Measurements from ENCODE around the gene HUNK.

Gene HUNK

GRCh38 chr21:31924548-31924947 lies 51.7 kb downstream of the HUNK start:
- H4K12ac ChIP-seq (ENCODE audit: low read depth, low read length), result no peak overlapping the region
- H2AK5ac ChIP-seq (ENCODE audit: low read length), result no peak overlapping the region
- peak in 1 of 2 donors; percentile 46 for DNase-seq
- no peak overlapping the region for H3K18ac ChIP-seq (ENCODE audit: low read length)
- no peak overlapping the region for H2BK120ac ChIP-seq (ENCODE audit: insufficient read depth, low read length, poor library complexity)
- H3K79me2 ChIP-seq (ENCODE audit: control insufficient read depth, insufficient read depth, low read length, poor library complexity), result no peaks in the 10 kb centered on the region
- WGBS (ENCODE audit: extremely low coverage, insufficient coverage, insufficient read length), result no CpG with 5 or more reads among the region's 13 CpGs
- no peak overlapping the region for H2BK5ac ChIP-seq (ENCODE audit: low read depth, low read length, poor library complexity)
- no peak overlapping the region for H3K4me2 ChIP-seq (ENCODE audit: low read length)
- no peak overlapping the region for H3K4me3 ChIP-seq (ENCODE audit: low read depth, low read length)
- peaks cover 1 to 3% of the 10 kb centered on the region in 2 experiments for H3K4me1 ChIP-seq (ENCODE audit: control insufficient read depth in 1 of 2, insufficient read depth in 2 of 2, low read length in 2 of 2)
- no peak overlapping the region for H4K8ac ChIP-seq (ENCODE audit: low read depth, low read length)
- H2AFZ ChIP-seq (ENCODE audit: insufficient read depth, low read length, poor library complexity), result no peak overlapping the region
- H2BK12ac ChIP-seq (ENCODE audit: low read length), result no peak overlapping the region
- no peaks in the 10 kb centered on the region for H3K27me3 ChIP-seq (ENCODE audit: insufficient read depth, low read length)
- H3K36me3 ChIP-seq (ENCODE audit: control insufficient read depth in 1 of 2, insufficient read depth in 2 of 2, low read length in 2 of 2), result no peaks in the 10 kb centered on the region
- H3K9ac ChIP-seq (ENCODE audit: low read length), result no peak overlapping the region
- H3K9me3 ChIP-seq (ENCODE audit: insufficient read depth, low read depth, low read length), result peaks cover 2% of the 10 kb centered on the region
- H3K23ac ChIP-seq (ENCODE audit: low read length), result no peak overlapping the region
- H3K79me1 ChIP-seq (ENCODE audit: low read length), result no peaks in the 10 kb centered on the region
- H3K27ac ChIP-seq (ENCODE audit: low read depth, low read length), result no peak overlapping the region
- no peak overlapping the region for H3K14ac ChIP-seq (ENCODE audit: low read length)
- H3K4ac ChIP-seq (ENCODE audit: low read depth, low read length), result no peak overlapping the region
- H4K91ac ChIP-seq (ENCODE audit: low read depth, low read length), result no peak overlapping the region

DNA sequence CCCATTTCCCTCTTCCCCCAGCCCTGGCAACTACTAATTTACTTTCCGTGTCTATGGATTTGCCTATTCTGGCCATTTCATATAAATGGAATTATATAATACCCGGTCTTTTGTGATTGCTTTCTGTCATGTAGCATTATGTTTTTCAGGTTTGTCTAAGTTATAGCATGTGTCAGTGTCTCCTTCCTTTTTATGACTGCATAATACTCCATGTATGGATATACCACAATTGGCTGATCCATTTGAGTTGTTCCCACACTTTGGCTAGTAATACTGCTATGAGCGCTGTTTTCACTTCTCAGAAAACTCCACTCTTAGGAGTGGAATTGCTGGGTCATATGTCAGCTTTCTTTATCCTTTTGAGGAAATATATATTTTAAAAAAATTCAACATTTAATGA lies 53.7 kb downstream of the HUNK start:
- H4K12ac ChIP-seq (ENCODE audit: low read depth, low read length), result no peak overlapping the region
- H3K36me3 ChIP-seq (ENCODE audit: control insufficient read depth in 1 of 2, insufficient read depth in 2 of 2, low read length in 2 of 2), result no peaks in the 10 kb centered on the region
- H4K8ac ChIP-seq (ENCODE audit: low read depth, low read length), result no peak overlapping the region
- H3K4me1 ChIP-seq (ENCODE audit: control insufficient read depth in 1 of 2, insufficient read depth in 2 of 2, low read length in 2 of 2), result peaks cover 15 to 16% of the 10 kb centered on the region in 2 experiments
- peaks cover 7% of the 10 kb centered on the region for H3K79me1 ChIP-seq (ENCODE audit: low read length)
- no peak overlapping the region for H2AFZ ChIP-seq (ENCODE audit: insufficient read depth, low read length, poor library complexity)
- no peak overlapping the region for H3K9ac ChIP-seq (ENCODE audit: low read length)
- no peak overlapping the region for H4K91ac ChIP-seq (ENCODE audit: low read depth, low read length)
- H3K9me3 ChIP-seq (ENCODE audit: insufficient read depth, low read depth, low read length), result peaks cover 2% of the 10 kb centered on the region
- no peak overlapping the region for H3K4me2 ChIP-seq (ENCODE audit: low read length)
- H3K18ac ChIP-seq (ENCODE audit: low read length), result no peak overlapping the region
- no peak overlapping the region for H3K4me3 ChIP-seq (ENCODE audit: low read depth, low read length)
- no peaks in the 10 kb centered on the region for H3K27me3 ChIP-seq (ENCODE audit: insufficient read depth, low read length)
- no peak overlapping the region for H2AK5ac ChIP-seq (ENCODE audit: low read length)
- H2BK5ac ChIP-seq (ENCODE audit: low read depth, low read length, poor library complexity), result no peak overlapping the region
- no CpG with 5 or more reads among the region's 3 CpGs for WGBS (ENCODE audit: extremely low coverage, insufficient coverage, insufficient read length)
- H2BK12ac ChIP-seq (ENCODE audit: low read length), result no peak overlapping the region
- H3K79me2 ChIP-seq (ENCODE audit: control insufficient read depth, insufficient read depth, low read length, poor library complexity), result no peaks in the 10 kb centered on the region
- no peak overlapping the region for H3K4ac ChIP-seq (ENCODE audit: low read depth, low read length)
- no peak overlapping the region for H3K14ac ChIP-seq (ENCODE audit: low read length)
- no peak overlapping the region for H3K27ac ChIP-seq (ENCODE audit: low read depth, low read length)
- no peak for DNase-seq
- H3K23ac ChIP-seq (ENCODE audit: low read length), result no peak overlapping the region
- no peak overlapping the region for H2BK120ac ChIP-seq (ENCODE audit: insufficient read depth, low read length, poor library complexity)

DNA sequence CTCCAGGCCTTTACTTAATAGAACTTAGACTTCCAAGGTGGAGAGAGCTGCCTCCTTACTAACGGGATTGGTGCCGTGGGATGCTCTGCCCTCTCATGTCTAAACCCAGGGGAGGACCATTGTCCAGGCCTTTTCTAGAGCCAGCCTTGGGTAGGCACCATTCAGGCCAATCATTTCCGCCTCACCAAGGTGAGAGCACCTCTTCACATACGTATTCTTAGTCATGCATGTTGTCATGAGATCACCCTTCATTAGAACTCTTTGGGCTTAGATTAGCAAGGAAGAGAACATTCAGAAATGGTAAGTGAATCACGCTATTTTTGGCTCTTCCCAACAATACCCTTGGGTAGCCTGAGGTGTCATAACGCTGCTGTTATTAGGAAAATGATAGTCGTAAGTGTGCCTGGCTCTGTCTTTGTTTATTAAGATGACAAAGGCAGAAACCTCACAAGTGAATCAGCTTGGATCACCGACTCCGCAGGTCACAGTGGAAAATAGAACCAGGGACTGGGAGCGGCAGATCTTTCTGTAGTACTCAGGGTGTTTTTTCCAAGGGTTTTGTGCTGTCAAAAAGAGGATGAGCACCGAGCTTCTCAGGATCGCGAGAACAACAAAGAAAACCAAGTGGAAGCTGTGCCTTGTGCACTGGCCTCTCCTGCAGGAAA lies 55.0 kb downstream of the HUNK start:
- Histone ChIP-seq H3K27me3 (ENCODE audit: insufficient read depth, low read length) (no peaks in the 10 kb centered on the region), H3K4me2 (ENCODE audit: low read length) (no peak overlapping the region)

DNA sequence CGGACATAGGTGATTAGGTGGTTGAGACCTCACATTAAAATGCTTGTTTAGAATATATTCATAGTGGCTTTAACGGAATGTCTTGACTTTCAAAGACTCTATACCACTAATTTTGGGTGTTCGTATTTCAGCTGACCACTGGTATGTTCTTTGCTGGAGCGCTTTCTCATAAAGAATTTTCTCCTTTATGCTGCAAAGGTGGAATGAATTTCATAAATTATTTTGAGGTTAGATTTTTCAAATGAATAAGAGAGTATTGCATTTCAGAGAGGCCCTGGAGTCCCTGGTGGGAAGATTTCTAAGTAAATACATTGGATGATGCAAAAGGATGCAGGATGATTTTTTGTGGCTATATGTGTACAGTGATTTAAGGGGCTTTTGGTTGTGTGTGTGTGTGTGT lies 55.8 kb downstream of the HUNK start:
- Histone ChIP-seq H3K27ac (ENCODE audit: low read depth, low read length) (no peak overlapping the region), H4K8ac (ENCODE audit: low read depth, low read length) (no peak overlapping the region), H3K18ac (ENCODE audit: low read length) (no peak overlapping the region), H2BK12ac (ENCODE audit: low read length) (no peak overlapping the region), H3K36me3 (ENCODE audit: control insufficient read depth in 1 of 2, insufficient read depth in 2 of 2, low read length in 2 of 2) (no peaks in the 10 kb centered on the region), H3K4me3 (ENCODE audit: low read depth, low read length) (no peak overlapping the region), H3K4ac (ENCODE audit: low read depth, low read length) (no peak overlapping the region), H3K4me1 (ENCODE audit: control insufficient read depth in 1 of 2, insufficient read depth in 2 of 2, low read length in 2 of 2) (peaks cover 30 to 31% of the 10 kb centered on the region in 2 experiments), H3K79me2 (ENCODE audit: control insufficient read depth, insufficient read depth, low read length, poor library complexity) (no peaks in the 10 kb centered on the region), H2AK5ac (ENCODE audit: low read length) (no peak overlapping the region), H3K9me3 (ENCODE audit: insufficient read depth, low read depth, low read length) (peaks cover 2% of the 10 kb centered on the region), H3K4me2 (ENCODE audit: low read length) (no peak overlapping the region), H4K12ac (ENCODE audit: low read depth, low read length) (no peak overlapping the region), H2BK120ac (ENCODE audit: insufficient read depth, low read length, poor library complexity) (no peak overlapping the region), H2BK5ac (ENCODE audit: low read depth, low read length, poor library complexity) (no peak overlapping the region), H2AFZ (ENCODE audit: insufficient read depth, low read length, poor library complexity) (no peak overlapping the region), H3K9ac (ENCODE audit: low read length) (no peak overlapping the region), H3K23ac (ENCODE audit: low read length) (no peak overlapping the region), H4K91ac (ENCODE audit: low read depth, low read length) (no peak overlapping the region), H3K14ac (ENCODE audit: low read length) (no peak overlapping the region), H3K79me1 (ENCODE audit: low read length) (peaks cover 7% of the 10 kb centered on the region), H3K27me3 (ENCODE audit: insufficient read depth, low read length) (no peaks in the 10 kb centered on the region)
- no peak for DNase-seq
- WGBS (ENCODE audit: extremely low coverage, insufficient coverage, insufficient read length), result no CpG with 5 or more reads among the region's 4 CpGs

More for the DNA sequence above, 55.0 kb downstream of the HUNK start:
- H3K23ac ChIP-seq (ENCODE audit: low read length), result no peak overlapping the region
- no peaks in the 10 kb centered on the region for H3K79me2 ChIP-seq (ENCODE audit: control insufficient read depth, insufficient read depth, low read length, poor library complexity)
- no peak overlapping the region for H2AFZ ChIP-seq (ENCODE audit: insufficient read depth, low read length, poor library complexity)
- no peak for DNase-seq
- no peak overlapping the region for H4K91ac ChIP-seq (ENCODE audit: low read depth, low read length)
- H3K79me1 ChIP-seq (ENCODE audit: low read length), result peaks cover 7% of the 10 kb centered on the region
- H2BK5ac ChIP-seq (ENCODE audit: low read depth, low read length, poor library complexity), result no peak overlapping the region
- no peak overlapping the region for H2BK12ac ChIP-seq (ENCODE audit: low read length)
- no peak overlapping the region for H3K18ac ChIP-seq (ENCODE audit: low read length)
- H4K8ac ChIP-seq (ENCODE audit: low read depth, low read length), result no peak overlapping the region
- no CpG with 5 or more reads among the region's 13 CpGs for WGBS (ENCODE audit: extremely low coverage, insufficient coverage, insufficient read length)
- H3K9me3 ChIP-seq (ENCODE audit: insufficient read depth, low read depth, low read length), result peaks cover 2% of the 10 kb centered on the region
- H2BK120ac ChIP-seq (ENCODE audit: insufficient read depth, low read length, poor library complexity), result no peak overlapping the region
- H2AK5ac ChIP-seq (ENCODE audit: low read length), result no peak overlapping the region
- no peak overlapping the region for H3K4me3 ChIP-seq (ENCODE audit: low read depth, low read length)
- no peak overlapping the region for H3K27ac ChIP-seq (ENCODE audit: low read depth, low read length)
- no peaks in the 10 kb centered on the region for H3K36me3 ChIP-seq (ENCODE audit: control insufficient read depth in 1 of 2, insufficient read depth in 2 of 2, low read length in 2 of 2)
- H3K4me1 ChIP-seq (ENCODE audit: control insufficient read depth in 1 of 2, insufficient read depth in 2 of 2, low read length in 2 of 2), result peaks cover 27 to 29% of the 10 kb centered on the region in 2 experiments
- H3K14ac ChIP-seq (ENCODE audit: low read length), result no peak overlapping the region
- H4K12ac ChIP-seq (ENCODE audit: low read depth, low read length), result no peak overlapping the region
- H3K9ac ChIP-seq (ENCODE audit: low read length), result no peak overlapping the region
- H3K4ac ChIP-seq (ENCODE audit: low read depth, low read length), result no peak overlapping the region

Data from trophoblast cell (in vitro differentiated cells and primary cell).